Measurements from ENCODE around the gene ZNF280A.

ZNF280A gene

GRCh38 chr22:22465782-22466181 is 54.3 kb downstream of the ZNF280A start:
- no peak for DNase-seq

- no peak for DNase-seq
Observed at GRCh38 chr22:22465094-22465602, 54.9 kb downstream of the ZNF280A start.

GRCh38 chr22:22464541-22465054 is 55.5 kb downstream of the ZNF280A start:
- no peak for DNase-seq

GRCh38 chr22:22463855-22464540 is 56.1 kb downstream of the ZNF280A start:
- peak; percentile 25 for DNase-seq

Measured in NCI-H748 treated with DMSO at 0.1 percent for 48 hours (cell line).